Measurements from ENCODE around the gene CDC26.
"Not testable (repeated sequence)": the region's sequence is repeated elsewhere in the genome, so short reads cannot be mapped to it uniquely, and the experiment has no call there.

The CDC26 gene

DNA sequence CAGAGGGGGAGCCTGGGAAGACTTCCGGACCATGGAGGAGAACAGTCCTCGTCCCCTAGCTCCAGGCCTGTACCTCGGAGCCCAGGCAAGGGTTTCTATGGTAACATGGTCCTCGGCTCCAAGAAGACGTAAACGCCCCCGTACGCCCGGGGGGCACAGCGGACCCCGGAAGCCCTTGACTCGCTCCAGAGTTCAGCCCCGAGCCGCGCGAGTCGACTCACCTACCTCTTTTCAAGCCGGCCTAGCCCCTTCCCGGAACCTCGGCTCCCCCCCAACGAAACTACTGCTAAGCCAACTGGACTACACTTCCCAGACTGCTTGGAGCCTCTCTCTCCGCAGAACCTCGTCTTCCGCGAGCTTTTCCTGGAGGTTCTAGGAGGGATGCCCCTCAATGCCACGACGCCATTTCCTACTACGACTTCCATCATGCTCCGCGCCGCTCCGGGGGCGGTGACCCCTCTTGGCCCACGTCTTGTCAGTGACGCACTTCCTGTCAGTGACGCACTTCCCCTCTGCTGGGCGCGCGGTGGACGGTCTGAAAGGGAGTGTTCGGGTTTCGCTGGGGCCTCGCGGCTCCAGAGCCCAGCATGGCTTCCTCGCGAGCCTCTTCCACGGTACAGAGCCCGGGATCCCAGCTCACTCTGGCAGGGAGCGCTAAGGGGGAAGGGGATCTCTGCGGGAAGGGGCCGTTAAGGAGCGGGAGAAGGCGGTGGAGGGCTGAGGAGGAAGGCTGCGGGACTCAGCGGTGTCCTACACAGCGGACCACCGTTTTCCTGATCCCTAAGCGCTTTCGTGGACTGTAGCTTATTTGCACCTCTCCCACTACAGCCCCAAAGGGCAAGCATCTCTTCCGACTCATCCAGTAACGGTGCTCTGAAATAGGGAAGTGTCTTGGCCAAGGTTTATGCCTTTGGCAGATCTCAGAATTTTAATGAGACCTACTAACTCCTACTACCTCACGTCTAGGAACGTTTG is at the start of gene CDC26, which contains the start of gene PRPF4:
CDC26 (minus strand) TSS at position 416 of the 975 bp plus-strand sequence. CDS start 3,065 bp downstream, outside the sequence.
PRPF4 (plus strand) TSS at position 502 of the 975 bp plus-strand sequence; CDS start at position 588, 86 bp downstream.
- DNase-seq, result peak; percentile 61 to 98 (median 96)

DNA sequence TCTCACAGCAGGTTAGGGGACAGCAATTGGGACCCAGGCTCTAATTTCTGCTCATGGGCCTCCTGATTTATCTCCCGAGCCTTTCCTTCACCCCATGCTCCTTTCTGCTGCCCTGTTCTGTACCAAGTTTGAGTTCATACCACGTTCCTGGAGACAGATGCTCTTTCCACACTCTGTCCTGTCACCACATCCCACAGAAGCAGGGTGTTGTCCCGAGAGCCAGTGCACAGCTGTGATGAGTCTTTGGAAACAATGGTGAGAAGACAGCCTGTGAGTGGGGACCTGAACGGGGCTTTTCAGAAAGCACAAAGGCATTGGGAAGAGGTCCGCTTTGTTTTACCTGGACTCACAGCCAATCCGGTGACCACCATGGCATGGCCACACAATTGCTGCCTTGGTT is 47.3 kb upstream of the CDC26 start:
- DNase-seq, result no peak

DNA sequence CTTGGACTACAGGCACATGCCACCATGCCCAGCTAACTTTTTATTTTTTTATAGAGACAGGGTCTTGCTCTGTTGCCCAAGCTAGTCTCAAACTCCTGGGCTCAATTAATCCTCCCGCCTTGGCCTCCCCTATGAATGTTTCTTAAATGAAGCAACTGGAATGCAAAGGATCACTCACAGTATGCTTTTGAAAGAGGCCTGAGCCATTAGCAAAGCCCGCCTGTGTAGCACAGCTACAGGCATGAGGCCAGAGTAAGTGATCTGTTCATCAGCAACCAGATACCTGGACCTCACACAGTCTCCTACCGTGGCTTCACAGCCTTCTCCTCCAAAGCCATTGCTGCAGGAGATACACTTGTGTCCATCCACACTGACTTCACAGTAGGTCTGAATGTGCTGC is 44.7 kb upstream of the CDC26 start:
- no peak for DNase-seq

DNA sequence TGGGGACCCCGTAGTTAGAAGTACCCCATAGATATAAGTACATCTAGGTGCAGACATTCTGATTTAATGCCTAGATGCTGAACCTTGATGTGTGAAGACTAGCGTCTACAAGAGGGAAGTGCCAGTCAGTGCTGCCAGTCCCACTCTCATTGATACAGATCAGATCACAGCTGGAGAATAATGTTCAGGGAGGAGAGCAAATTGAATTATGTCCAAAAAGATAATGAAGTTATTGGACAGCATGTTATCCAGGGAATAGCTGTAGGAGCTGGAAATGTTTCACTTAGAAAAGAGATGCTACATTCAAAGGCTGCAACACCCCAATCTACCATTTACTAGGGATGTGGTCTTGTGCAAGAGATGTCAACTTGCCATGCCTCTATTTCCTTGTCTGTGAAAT is 43.7 kb upstream of the CDC26 start:
- DNase-seq, result no peak

DNA sequence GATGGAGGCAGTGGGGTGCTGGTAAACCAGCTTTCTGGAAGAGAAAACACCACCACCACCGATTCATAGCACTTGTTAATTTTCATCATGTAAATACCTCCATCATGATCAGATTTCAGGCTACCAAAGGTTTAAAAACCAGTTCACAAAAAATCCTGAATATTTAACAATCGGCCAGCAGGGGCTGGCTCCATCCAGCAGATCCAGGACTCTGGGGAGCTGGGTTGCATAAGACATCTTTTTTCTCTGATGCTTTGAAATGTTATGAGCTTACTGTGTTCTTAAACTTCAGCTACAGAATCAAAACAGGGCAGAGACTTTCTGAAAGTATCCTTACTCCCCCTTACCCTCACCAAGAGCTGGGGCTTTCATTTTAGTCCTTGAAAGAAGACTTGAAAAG is 42.4 kb upstream of the CDC26 start:
- no peak for DNase-seq

DNA sequence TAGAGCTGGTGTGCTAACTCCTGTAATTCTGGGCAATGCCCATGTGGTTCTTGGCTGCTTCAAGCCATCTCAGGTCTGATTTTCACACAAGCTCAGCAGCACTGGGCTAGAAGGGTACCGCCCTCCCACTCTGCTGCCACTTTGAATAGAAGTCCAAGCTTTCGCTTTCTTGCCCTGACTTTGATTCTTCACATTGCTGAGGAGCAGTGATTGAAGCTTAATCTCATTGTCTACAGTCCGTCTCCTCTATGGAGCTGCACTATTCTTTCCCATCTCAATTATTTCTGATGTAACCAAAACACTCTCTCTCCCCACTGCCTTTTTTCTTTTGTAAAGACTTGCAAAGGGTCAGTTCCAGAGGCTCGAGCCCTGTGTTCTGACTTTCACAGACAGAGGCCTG is 40.7 kb upstream of the CDC26 start:
- no peak for DNase-seq

DNA sequence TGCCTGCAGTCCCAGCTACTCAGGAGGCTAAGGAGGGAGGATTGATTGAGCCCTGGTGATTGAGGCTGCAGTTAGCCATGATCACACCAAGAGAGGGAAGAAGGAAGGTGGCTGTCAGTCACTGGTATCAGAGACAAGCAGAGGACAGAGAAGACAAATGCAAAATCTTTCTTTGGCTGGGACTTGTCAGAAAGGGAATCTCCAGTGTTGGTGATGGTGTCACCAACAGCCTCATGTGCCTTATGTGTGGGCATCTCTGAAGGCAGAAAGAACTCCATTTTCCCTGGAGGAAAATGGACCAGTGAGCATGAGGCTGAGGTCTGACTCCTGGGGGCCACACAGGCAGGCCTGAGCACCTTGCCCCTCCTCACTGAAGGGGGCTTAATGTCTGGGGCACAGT is 39.9 kb upstream of the CDC26 start:
- DNase-seq, result no peak

DNA sequence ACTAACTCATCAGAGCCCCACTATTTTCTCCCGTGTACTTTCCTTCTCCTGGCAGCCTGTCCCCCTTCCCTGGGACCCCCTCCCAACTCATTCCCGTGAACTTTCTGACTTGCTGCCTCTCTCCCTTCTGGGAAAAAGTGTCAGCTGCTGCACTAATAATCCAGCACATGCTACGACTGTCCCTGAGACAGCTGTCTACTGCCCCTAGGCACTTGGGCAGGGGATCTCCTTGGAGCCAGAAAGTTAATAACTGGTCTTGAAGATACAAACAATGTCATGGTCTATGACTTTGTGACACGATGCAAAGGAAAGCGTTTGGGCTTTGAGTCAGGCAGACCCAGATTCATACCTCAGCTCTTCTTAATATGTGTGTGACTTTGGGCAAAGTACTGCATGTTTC is 37.9 kb upstream of the CDC26 start:
- no peak for DNase-seq

DNA sequence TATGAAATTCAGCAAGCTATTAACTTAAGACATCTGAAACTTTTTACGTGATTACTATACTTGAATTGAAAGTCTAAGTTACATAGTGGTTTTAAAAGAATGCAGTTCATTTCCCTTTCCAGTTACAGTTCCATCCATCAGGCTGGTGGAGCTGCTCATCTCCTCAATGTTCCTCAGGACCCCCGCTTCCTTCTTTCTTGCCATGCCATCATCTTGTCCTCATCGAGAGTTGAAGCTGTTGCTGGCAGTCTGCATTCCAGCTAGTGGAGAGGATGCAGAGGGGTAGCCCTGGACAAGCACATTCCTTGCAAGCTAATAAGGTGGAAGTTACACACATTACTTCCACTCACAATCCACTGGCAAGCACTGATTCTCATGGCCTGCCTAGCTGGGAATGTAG is 36.6 kb upstream of the CDC26 start:
- DNase-seq, result peak in 2 of 14 donors; percentile 8 to 10

DNA sequence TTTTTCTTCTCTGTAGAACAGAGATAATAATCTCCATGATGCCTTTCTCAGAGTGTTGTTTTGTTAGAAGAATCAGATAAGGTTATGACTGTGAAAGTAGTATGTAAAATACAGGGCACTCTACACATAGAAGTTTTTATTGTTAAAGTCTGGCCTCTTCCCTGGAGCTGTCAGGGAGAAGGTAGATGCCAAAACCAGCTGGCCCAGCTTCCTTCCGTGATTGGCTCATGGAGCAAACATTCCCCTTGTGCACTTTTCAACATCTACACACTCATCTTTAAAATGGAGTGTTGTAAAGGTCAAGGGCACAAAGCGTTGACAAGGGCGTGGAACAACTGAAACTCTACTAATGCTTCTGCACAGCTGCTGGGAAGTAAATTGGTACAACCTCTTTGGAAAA is 35.2 kb upstream of the CDC26 start:
- no peak for DNase-seq

DNA sequence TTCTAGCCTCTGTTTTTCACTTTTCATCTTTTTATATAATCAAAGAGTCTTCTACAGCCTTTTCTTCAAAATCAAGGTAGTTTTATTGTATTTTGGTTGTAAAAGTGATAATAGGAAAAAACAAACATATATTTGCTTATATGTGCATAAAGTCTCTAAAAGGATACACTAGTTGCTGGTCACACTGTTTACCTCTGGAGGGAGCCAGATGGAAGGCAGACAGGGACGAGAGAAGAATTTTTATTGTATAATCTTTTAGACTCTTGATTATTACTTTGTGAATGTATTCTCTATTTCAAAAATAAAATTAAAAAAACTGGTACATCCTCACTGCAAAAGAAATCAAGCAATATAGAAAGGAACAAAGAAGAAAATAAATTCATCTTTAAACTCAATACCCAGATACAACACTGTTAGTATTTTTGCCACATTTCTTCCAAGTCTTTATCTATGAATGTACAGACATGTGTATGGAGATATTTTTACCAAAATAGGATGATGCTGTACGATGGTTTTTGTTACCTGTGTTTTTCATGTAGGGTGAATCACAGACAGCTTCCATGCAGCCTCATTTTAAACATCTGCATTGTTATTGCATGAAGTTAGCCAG is 33.9 kb upstream of the CDC26 start:
- no peak for DNase-seq

DNA sequence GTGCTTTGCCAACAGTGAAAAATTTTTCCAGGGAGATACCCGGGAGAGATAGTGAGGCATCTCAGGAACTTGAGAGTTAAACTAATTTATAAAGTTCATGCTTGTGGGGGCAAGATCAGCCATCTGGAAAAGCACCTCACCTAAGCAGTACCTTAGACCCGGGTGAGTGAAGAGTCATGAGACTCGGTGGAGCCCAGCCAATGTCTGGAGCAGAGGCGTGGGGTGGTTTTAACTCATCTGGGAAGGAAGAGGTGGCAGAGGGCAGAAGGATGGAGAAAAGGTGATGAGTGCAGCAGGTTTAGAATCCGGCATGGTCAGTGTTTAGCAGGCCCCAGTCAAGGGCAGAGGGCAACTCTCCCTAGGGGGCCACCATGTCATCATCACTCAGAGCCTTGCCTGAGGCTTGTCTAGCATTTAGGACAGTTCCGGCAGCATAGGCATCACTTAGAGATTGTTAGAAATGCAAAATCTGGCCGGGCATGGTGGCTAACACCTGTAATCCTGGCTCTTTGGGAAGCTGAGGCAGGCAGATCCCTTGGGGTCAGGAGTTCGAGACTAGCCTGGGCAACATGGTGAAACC is 32.1 kb upstream of the CDC26 start:
- no peak for DNase-seq

DNA sequence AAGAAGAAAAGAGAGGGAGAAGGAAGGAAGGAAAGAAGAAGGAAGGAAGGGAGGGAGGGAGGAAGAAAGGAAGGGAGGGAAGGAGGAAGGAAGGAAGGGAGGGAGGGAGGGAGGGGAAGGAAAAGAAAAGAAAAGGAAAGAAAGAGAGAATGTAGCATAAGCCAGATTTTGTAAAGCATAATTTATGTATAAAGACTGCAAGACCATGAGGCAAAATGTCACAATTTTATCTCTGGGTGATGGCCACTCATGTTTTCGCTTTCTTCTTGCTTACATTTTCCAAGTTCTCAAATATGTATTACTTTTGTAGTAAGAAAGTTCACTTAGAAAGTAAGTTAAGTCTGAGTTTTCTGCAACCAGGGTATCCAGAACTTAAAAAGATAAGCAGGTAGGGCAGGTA is 31.2 kb upstream of the CDC26 start:
- no peak for DNase-seq

DNA sequence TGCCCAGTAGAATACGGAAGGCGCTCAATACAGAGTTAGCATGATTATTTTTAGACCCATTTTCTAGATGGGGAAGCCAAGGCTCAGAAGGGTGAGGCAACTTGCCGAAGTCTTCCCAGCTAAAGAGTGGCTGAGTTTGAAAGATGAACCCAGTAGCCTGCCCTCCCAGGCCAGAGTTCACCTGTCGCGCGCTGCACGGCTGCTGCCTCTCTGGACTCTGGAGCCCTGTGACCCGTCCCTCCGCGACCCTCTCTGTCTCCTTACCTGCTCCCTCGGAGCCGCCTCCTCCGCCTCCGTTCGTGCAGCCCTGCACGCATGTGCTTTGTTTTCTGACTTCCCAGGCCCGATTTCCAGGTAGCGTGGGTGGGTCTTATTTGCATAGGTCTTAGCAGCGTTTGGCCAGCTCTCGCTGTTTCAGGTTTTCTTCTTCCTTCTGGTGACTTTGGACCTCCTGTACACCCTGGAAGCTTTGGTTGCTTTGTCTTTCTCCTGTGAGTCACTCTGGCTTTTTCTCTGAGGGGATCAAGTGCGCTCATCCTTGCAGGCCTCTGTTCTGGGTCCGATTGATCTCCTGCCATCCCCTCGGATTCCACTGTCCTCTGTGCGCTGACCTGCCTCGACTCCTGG is 27.5 kb upstream of the CDC26 start, which contains the start of gene RNF183:
RNF183 (minus strand) TSS at position 585 of the 627 bp plus-strand sequence. CDS start 5,192 bp downstream, outside the sequence.
- no peak for DNase-seq

DNA sequence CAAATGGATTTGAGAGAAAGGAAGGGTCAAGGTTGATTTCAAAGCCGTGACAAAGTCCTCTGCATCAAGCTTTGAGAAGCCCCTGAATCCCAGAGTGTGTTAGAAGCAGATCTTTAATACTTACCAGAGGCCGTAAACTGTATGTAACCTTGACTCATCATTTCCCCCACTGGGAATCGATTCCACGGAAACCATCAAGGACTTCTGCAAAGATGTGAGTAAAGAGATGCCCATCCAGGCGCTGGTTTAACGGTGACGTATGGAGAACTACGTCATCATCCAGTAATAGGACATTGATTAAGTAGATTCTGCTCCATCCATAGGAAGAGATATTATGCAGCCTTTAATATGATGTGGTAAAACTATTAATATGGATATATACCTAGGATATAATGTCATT is 26.2 kb upstream of the CDC26 start:
- DNase-seq, result no peak

DNA sequence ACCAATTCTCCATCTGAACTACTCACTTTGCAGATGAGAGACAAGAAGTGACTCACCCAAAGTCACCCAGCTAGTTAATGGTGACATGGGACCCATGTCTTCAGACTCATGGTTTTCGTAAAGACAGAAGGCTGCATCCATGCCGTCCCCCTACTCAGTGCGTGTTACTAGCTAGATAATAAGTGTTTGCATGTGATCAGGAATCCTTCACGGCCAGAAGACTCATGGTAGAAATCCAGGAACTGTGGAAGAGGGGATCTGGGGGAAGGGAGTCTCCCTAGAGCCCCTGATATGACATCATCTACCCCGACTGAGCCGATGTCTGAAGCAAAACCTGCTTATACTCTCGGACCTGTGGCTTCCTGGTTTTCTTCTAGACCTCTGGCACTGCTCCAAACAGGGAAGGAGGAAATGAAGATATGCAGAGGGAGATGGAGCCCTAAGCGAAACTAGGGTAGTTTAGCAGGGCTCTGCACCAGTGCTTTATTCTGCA is 24.5 kb upstream of the CDC26 start:
- no peak for DNase-seq

DNA sequence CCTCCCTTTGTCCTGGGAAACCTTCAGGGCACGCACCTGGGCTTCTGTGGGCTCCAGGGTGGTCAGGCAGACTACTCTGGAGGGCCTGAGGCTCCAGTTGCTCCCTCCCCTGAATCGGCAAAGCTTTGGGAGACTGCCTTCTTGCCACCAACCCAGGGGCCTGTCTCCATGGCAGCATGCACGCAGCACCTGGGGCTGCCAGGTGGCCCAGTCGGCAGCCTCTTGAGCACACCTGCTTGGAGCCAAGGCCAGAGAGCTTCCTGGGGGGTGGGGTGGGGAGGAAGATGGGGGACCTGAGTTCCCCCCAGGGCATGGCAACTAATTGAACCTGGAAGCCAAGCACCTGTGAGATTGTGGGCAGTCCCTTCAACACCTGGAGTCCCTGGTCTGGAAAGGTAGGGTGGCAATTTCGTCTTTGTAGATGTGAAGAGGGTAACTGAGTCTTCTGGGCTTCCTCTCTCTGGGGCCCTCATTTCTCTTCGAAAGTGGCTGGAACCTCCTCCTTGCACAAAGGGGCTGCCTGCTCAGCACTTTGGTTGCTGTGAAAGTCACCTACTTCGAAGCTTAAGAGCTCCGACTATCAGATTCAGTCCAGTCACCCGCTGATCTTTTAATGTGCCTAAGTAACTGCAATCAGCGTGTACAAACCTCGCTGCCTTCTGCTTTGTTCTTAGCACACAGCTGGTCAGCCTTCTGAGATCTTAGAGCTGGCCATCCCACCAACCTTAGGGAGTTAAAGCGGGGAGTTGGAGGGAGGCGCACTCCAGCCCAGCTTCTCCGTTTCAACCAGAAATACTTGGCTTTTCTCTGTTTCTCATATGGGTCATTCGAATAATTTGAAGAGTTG is 23.8 kb upstream of the CDC26 start:
- no peak for DNase-seq

DNA sequence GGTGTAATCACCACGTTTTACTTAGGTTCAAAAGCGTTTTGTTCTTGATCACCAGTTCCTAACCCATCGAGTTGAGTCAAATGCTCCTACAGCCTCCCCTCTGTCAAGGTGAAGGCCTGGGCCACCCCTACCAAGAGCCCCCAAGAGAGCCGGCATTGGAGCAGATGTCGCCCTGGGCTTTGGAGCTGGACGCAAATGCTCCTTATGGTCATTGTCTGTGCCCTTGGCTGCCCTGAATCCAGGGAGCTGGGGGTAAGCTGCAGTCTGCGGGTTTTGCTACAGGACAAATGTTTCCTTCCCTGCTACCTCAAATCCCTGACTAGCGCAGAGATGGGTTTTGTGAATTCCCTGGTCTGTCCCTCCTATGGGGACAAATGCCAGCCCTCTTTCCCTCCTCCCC is 22.9 kb upstream of the CDC26 start:
- no peak for DNase-seq

DNA sequence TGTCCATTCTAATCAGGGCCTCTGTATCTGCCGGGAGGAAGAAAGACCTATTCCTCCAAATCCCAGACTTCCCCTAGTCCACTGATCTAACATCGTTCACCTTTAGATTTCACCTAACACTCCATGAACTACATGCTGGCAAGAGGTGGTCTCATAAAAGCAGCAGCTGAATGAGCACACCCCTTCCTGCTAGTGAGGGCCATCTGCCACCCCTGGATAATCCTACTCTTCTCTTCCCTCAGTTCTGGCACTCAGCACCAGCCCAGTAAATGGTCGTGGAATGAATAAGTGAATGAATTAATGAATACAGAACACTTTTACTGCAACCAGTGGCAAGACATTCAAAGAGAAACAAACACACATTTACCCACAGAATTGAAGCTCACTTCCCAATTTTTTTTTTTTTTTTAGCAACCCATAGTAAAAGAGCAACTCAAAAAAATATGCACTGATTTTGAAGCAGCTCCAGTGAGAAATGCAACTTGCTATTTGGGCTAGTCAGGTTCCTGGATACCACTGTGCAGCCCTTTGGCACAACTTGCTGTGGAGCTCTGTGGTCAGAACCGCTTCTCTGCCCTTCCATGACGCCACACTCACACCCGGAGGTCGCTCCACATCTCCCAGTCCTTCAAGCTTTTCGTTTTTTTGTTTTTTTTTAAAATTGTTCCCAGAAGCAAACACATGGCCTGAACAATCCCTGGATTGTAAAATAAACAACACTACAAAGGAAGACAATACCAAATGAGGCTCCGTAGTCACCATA is 21.6 kb upstream of the CDC26 start:
- no peak for DNase-seq

DNA sequence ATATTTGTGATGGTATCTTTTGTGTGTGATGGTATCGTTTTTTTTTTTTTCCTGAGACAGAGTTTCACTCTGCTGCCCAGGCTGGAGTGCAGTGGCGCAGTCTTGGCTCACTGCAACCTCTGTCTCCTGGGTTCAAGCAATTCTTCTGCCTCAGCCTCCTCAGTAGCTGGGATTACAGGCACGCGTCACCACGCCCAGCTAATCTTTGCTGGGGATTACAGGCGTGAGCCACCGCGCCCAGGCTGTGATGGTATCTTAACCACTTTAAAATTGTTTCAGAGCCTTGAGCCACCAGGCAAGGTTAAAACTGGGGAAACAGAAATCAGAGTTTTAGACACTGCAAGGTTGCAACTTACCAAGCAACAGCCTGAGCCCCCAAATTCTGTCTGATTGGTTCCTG is 20.9 kb upstream of the CDC26 start:
- DNase-seq, result not testable (repeated sequence)
